ENCODE data around the gene PPARA.

Gene PPARA

GRCh38 chr22:46278656-46279645, 128.6 kb downstream of the PPARA start:
- DNase-seq = no peak

GRCh38 chr22:46280063-46280817, 129.9 kb downstream of the PPARA start:
- DNase-seq = no peak

GRCh38 chr22:46280999-46281623, 130.8 kb downstream of the PPARA start:
- no peak for DNase-seq

- no peak for DNase-seq
Observed at GRCh38 chr22:46281866-46282678, 131.7 kb downstream of the PPARA start.

GRCh38 chr22:46286006-46286405, 135.7 kb downstream of the PPARA start:
- DNase-seq = no peak

- no peak for DNase-seq
Observed at GRCh38 chr22:46286941-46287872, 136.9 kb downstream of the PPARA start.

- DNase-seq = peak in 1 of 2 donors; percentile 10
Observed at GRCh38 chr22:46287873-46288751, 137.8 kb downstream of the PPARA start.

GRCh38 chr22:46288846-46289243, 138.5 kb downstream of the PPARA start:
- no peak for DNase-seq

GRCh38 chr22:46289244-46289891, 139.0 kb downstream of the PPARA start:
- DNase-seq = no peak

- DNase-seq = no peak
Observed at GRCh38 chr22:46290121-46290842, 140.0 kb downstream of the PPARA start.

- no peak for DNase-seq
Observed at GRCh38 chr22:46290843-46291785, 140.8 kb downstream of the PPARA start.

- DNase-seq = no peak
Observed at GRCh38 chr22:46292173-46292572, 141.8 kb downstream of the PPARA start.

- no peak for DNase-seq
Observed at GRCh38 chr22:46292732-46293131, 142.4 kb downstream of the PPARA start.
